ENCODE results near the gene DNM2.

DNM2 gene

GRCh38 chr19:10708291-10708690 is 9.6 kb upstream of the DNM2 start:
- Histone ChIP-seq H3K27me3 (ENCODE audit: insufficient read depth, low read length) (no peaks in the 10 kb centered on the region), H3K4me1 (ENCODE audit: control insufficient read depth, insufficient read depth, low read length, unreplicated experiment) (no peaks in the 10 kb centered on the region), H3K4me3 (ENCODE audit: low read depth, low read length) (no peak overlapping the region), H3K79me2 (ENCODE audit: control insufficient read depth, insufficient read depth, low read length, unreplicated experiment) (no peaks in the 10 kb centered on the region), H3K36me3 (ENCODE audit: insufficient read depth, low read length) (no peaks in the 10 kb centered on the region), H3K27ac (ENCODE audit: low read depth, low read length) (no peak overlapping the region), H2AFZ (ENCODE audit: low read length, unreplicated experiment) (no peak overlapping the region)

- Histone ChIP-seq H3K27ac (ENCODE audit: low read depth, low read length) (no peak overlapping the region), H3K36me3 (ENCODE audit: insufficient read depth, low read length) (no peaks in the 10 kb centered on the region), H3K4me3 (ENCODE audit: low read depth, low read length) (no peak overlapping the region), H3K79me2 (ENCODE audit: control insufficient read depth, insufficient read depth, low read length, unreplicated experiment) (no peaks in the 10 kb centered on the region), H3K27me3 (ENCODE audit: insufficient read depth, low read length) (no peaks in the 10 kb centered on the region), H3K4me1 (ENCODE audit: control insufficient read depth, insufficient read depth, low read length, unreplicated experiment) (no peaks in the 10 kb centered on the region), H2AFZ (ENCODE audit: low read length, unreplicated experiment) (no peak overlapping the region)
These were observed 5.8 kb upstream of the DNM2 start for GRCh38 chr19:10712045-10712444.

GRCh38 chr19:10712754-10713153 is 5.1 kb upstream of the DNM2 start:
- H3K79me2 ChIP-seq (ENCODE audit: control insufficient read depth, insufficient read depth, low read length, unreplicated experiment): no peaks in the 10 kb centered on the region
- no peak overlapping the region for H2AFZ ChIP-seq (ENCODE audit: low read length, unreplicated experiment)
- no peaks in the 10 kb centered on the region for H3K36me3 ChIP-seq (ENCODE audit: insufficient read depth, low read length)
- no peaks in the 10 kb centered on the region for H3K27me3 ChIP-seq (ENCODE audit: insufficient read depth, low read length)
- no peaks in the 10 kb centered on the region for H3K4me1 ChIP-seq (ENCODE audit: control insufficient read depth, insufficient read depth, low read length, unreplicated experiment)
- no peak overlapping the region for H3K27ac ChIP-seq (ENCODE audit: low read depth, low read length)
- H3K4me3 ChIP-seq (ENCODE audit: low read depth, low read length): no peak overlapping the region

GRCh38 chr19:10713317-10713716 is 4.6 kb upstream of the DNM2 start:
- Histone ChIP-seq H3K27ac (ENCODE audit: low read depth, low read length) (no peak overlapping the region), H3K36me3 (ENCODE audit: insufficient read depth, low read length) (no peaks in the 10 kb centered on the region)

GRCh38 chr19:10717054-10717355 is 874 bp upstream of the DNM2 start:
- H2AFZ ChIP-seq (ENCODE audit: low read length, unreplicated experiment): peak overlapping the region; percentile 68
- H3K27me3 ChIP-seq (ENCODE audit: insufficient read depth, low read length): no peaks in the 10 kb centered on the region
- H3K79me2 ChIP-seq (ENCODE audit: control insufficient read depth, insufficient read depth, low read length, unreplicated experiment): peaks cover 39% of the 10 kb centered on the region
- no peak overlapping the region for H3K27ac ChIP-seq (ENCODE audit: low read depth, low read length)
- no peaks in the 10 kb centered on the region; the same call in 1 of the 2 replicates for H3K36me3 ChIP-seq (ENCODE audit: insufficient read depth, low read length)
- H3K4me3 ChIP-seq (ENCODE audit: low read depth, low read length): peak overlapping the region; percentile 57
- peaks cover 4% of the 10 kb centered on the region for H3K4me1 ChIP-seq (ENCODE audit: control insufficient read depth, insufficient read depth, low read length, unreplicated experiment)

More at GRCh38 chr19:10713317-10713716, 4.6 kb upstream of the DNM2 start:
- Histone ChIP-seq H3K27me3 (ENCODE audit: insufficient read depth, low read length) (no peaks in the 10 kb centered on the region), H2AFZ (ENCODE audit: low read length, unreplicated experiment) (no peak overlapping the region), H3K4me1 (ENCODE audit: control insufficient read depth, insufficient read depth, low read length, unreplicated experiment) (no peaks in the 10 kb centered on the region), H3K4me3 (ENCODE audit: low read depth, low read length) (no peak overlapping the region), H3K79me2 (ENCODE audit: control insufficient read depth, insufficient read depth, low read length, unreplicated experiment) (peaks cover 4% of the 10 kb centered on the region)

GRCh38 chr19:10718205-10719196 is 622 bp downstream of the DNM2 start:
- Histone ChIP-seq H3K4me3 (ENCODE audit: low read depth, low read length) (peak overlapping the region; percentile 99), H2AFZ (ENCODE audit: low read length, unreplicated experiment) (peak overlapping the region; percentile 75), H3K4me1 (ENCODE audit: control insufficient read depth, insufficient read depth, low read length, unreplicated experiment) (peaks cover 4% of the 10 kb centered on the region), H3K27me3 (ENCODE audit: insufficient read depth, low read length) (no peaks in the 10 kb centered on the region), H3K79me2 (ENCODE audit: control insufficient read depth, insufficient read depth, low read length, unreplicated experiment) (peaks cover 50% of the 10 kb centered on the region), H3K27ac (ENCODE audit: low read depth, low read length) (peak overlapping the region; percentile 84), H3K36me3 (ENCODE audit: insufficient read depth, low read length) (no peaks in the 10 kb centered on the region; the same call in 1 of the 2 replicates)

- H3K36me3 ChIP-seq (ENCODE audit: insufficient read depth, low read length): no peaks in the 10 kb centered on the region; the same call in 1 of the 2 replicates
- no peak overlapping the region for H2AFZ ChIP-seq (ENCODE audit: low read length, unreplicated experiment)
- H3K4me3 ChIP-seq (ENCODE audit: low read depth, low read length): peak overlapping the region; percentile 99
- H3K79me2 ChIP-seq (ENCODE audit: control insufficient read depth, insufficient read depth, low read length, unreplicated experiment): peaks cover 57% of the 10 kb centered on the region
- no peak overlapping the region for H3K27ac ChIP-seq (ENCODE audit: low read depth, low read length)
- H3K4me1 ChIP-seq (ENCODE audit: control insufficient read depth, insufficient read depth, low read length, unreplicated experiment): peaks cover 4% of the 10 kb centered on the region
- H3K27me3 ChIP-seq (ENCODE audit: insufficient read depth, low read length): no peaks in the 10 kb centered on the region
These were observed 1.6 kb downstream of the DNM2 start for GRCh38 chr19:10719466-10719961.

GRCh38 chr19:10720607-10721125 is 2.8 kb downstream of the DNM2 start:
- Histone ChIP-seq H3K36me3 (ENCODE audit: insufficient read depth, low read length) (no peaks in the 10 kb centered on the region; the same call in 1 of the 2 replicates), H3K27ac (ENCODE audit: low read depth, low read length) (no peak overlapping the region), H3K27me3 (ENCODE audit: insufficient read depth, low read length) (no peaks in the 10 kb centered on the region), H3K4me1 (ENCODE audit: control insufficient read depth, insufficient read depth, low read length, unreplicated experiment) (peaks cover 4% of the 10 kb centered on the region), H2AFZ (ENCODE audit: low read length, unreplicated experiment) (no peak overlapping the region), H3K79me2 (ENCODE audit: control insufficient read depth, insufficient read depth, low read length, unreplicated experiment) (peaks cover 69% of the 10 kb centered on the region), H3K4me3 (ENCODE audit: low read depth, low read length) (no peak overlapping the region)

- Histone ChIP-seq H3K4me1 (ENCODE audit: control insufficient read depth, insufficient read depth, low read length, unreplicated experiment) (peaks cover 4% of the 10 kb centered on the region), H3K36me3 (ENCODE audit: insufficient read depth, low read length) (no peaks in the 10 kb centered on the region; the same call in 1 of the 2 replicates), H3K4me3 (ENCODE audit: low read depth, low read length) (no peak overlapping the region), H3K27me3 (ENCODE audit: insufficient read depth, low read length) (no peaks in the 10 kb centered on the region), H2AFZ (ENCODE audit: low read length, unreplicated experiment) (no peak overlapping the region), H3K79me2 (ENCODE audit: control insufficient read depth, insufficient read depth, low read length, unreplicated experiment) (peaks cover 90% of the 10 kb centered on the region), H3K27ac (ENCODE audit: low read depth, low read length) (no peak overlapping the region)
These were observed 5.7 kb downstream of the DNM2 start for GRCh38 chr19:10723591-10723990.

GRCh38 chr19:10724573-10725071 is 6.7 kb downstream of the DNM2 start:
- Histone ChIP-seq H3K4me3 (ENCODE audit: low read depth, low read length) (no peak overlapping the region), H3K79me2 (ENCODE audit: control insufficient read depth, insufficient read depth, low read length, unreplicated experiment) (peaks cover 87% of the 10 kb centered on the region), H3K36me3 (ENCODE audit: insufficient read depth, low read length) (no peaks in the 10 kb centered on the region; the same call in 1 of the 2 replicates), H2AFZ (ENCODE audit: low read length, unreplicated experiment) (no peak overlapping the region), H3K27me3 (ENCODE audit: insufficient read depth, low read length) (no peaks in the 10 kb centered on the region), H3K4me1 (ENCODE audit: control insufficient read depth, insufficient read depth, low read length, unreplicated experiment) (peaks cover 3% of the 10 kb centered on the region), H3K27ac (ENCODE audit: low read depth, low read length) (no peak overlapping the region)
